GM12864 (cell line): ENCODE measurements around the gene TADA2B.
A peak's percentile ranks its signal among the peaks of the same experiment; 100 is the strongest.

ENCODE experiments used
- DNase-seq: peaks from one replicate; pipeline ENCODE4 v3.0.0-alpha.2; 2011; ENCODE audit warnings: low read depth
- H3K4me3 ChIP-seq: 2 replicates; pipeline ENCODE4 v1.5.1; 2011; ENCODE audit warnings: mild to moderate bottlenecking, low read depth, low read length, control low read depth
- TF ChIP-seq, protein P1 (sequence below): IDR thresholded peaks from 2 replicates; pipeline ENCODE4 v1.5.1; 2011; ENCODE audit warnings: low read depth, mild to moderate bottlenecking, moderate library complexity, low read length, control low read depth, inconsistent platforms; ENCODE audit errors: missing control alignments

TADA2B gene

GRCh38 chr4:7043284-7044136, at the start of gene TADA2B:
TADA2B (plus strand) TSS chr4:7043372; CDS start chr4:7043580, 208 bp downstream.
- TF ChIP-seq, protein P1, sequence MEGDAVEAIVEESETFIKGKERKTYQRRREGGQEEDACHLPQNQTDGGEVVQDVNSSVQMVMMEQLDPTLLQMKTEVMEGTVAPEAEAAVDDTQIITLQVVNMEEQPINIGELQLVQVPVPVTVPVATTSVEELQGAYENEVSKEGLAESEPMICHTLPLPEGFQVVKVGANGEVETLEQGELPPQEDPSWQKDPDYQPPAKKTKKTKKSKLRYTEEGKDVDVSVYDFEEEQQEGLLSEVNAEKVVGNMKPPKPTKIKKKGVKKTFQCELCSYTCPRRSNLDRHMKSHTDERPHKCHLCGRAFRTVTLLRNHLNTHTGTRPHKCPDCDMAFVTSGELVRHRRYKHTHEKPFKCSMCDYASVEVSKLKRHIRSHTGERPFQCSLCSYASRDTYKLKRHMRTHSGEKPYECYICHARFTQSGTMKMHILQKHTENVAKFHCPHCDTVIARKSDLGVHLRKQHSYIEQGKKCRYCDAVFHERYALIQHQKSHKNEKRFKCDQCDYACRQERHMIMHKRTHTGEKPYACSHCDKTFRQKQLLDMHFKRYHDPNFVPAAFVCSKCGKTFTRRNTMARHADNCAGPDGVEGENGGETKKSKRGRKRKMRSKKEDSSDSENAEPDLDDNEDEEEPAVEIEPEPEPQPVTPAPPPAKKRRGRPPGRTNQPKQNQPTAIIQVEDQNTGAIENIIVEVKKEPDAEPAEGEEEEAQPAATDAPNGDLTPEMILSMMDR: peak; percentile 44
- no peak for DNase-seq
- H3K4me3 ChIP-seq: peak within 1 kb of the TSS; percentile 97

GRCh38 chr4:6996481-6996880, 46.7 kb upstream of the TADA2B start:
- DNase-seq: no peak
- TF ChIP-seq, protein P1: no peak
- no peak overlapping the region for H3K4me3 ChIP-seq

- no peak for DNase-seq
- no peak overlapping the region for H3K4me3 ChIP-seq
- TF ChIP-seq, protein P1: no peak
Measured at GRCh38 chr4:6999172-7000086, 43.7 kb upstream of the TADA2B start.

GRCh38 chr4:7000421-7001176, 42.6 kb upstream of the TADA2B start:
- no peak for DNase-seq
- no peak overlapping the region for H3K4me3 ChIP-seq
- TF ChIP-seq, protein P1: no peak

DNA sequence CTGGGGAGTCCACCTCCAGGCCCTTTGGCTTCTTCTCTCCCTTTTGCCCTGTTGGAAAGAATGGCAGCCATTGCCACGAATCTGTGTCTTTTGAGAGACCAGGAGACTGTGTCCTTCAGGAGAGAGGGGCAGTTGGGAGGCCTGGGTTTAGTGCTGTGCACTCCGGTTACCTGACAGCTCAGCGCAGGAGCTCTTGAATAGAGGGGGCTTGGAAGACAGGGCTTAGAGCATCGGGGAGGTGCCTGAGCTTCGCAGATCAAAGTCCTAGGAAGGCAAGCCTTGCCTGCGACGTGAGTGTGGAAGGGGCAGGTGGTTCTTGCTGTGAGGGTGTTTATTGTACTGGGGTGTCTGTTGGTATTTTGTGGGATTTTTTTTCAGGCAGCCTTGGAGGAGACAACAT, 41.9 kb upstream of the TADA2B start:
- TF ChIP-seq, protein P1: no peak
- DNase-seq: no peak
- no peak overlapping the region for H3K4me3 ChIP-seq

- no peak for DNase-seq
- H3K4me3 ChIP-seq: no peak overlapping the region
Measured at GRCh38 chr4:7002336-7002735, 40.8 kb upstream of the TADA2B start.

More at GRCh38 chr4:7002336-7002735, 40.8 kb upstream of the TADA2B start:
- TF ChIP-seq, protein P1: no peak
